K562 (cell line): Measurements from ENCODE around the gene PLEKHA7. TPM values are rescaled to one million over a fixed set of nuclear protein-coding genes. Genes with fewer than 3 reads are reported as not detected.

Experiments
- ATAC-seq: fragments of 200-7000 bp; cut with Tn5 transposase; 3 replicates; pipeline ENCODE4 v1.9.1; 2020; ENCODE audit warnings: moderate library complexity
- BruUV-seq: library from RNA; stranded (reverse); fragments of 400-500 nt; replicated peaks from 2 replicates; lab custom pipeline; 2021; lab: Mats Ljungman, UMichigan
- CTCF ChIA-PET: fragments of 300-600 bp; formaldehyde crosslinking; extraction: SDS; loops from one replicate; lab custom pipeline; 2021; ENCODE audit warnings: low intra/inter-chr PET ratio; lab: Yijun Ruan, JAX
- POLR2A ChIA-PET: fragments of 300-600, 350-650 bp; sonication (Branson Sonifier 250); formaldehyde crosslinking; extraction: SDS; loops from one replicate; lab custom pipeline; 2021; ENCODE audit warnings: antibody characterized with exemption, inconsistent platforms; lab: Yijun Ruan, JAX
- DNase-seq, 4 experiments: peaks; one replicate each; pipeline versions ENCODE4 v3.0.0 to v3.0.0-alpha.2; 2011 to 2018; ENCODE audit warnings: low spot score in 3 of 4, mixed read lengths in 3 of 4; ENCODE audit errors: extremely low read depth in 1 of 4
- FAIRE-seq: peaks from 2 replicates; lab custom pipeline; 2011; peaks lifted over from hg19 to GRCh38; lab: Jason Lieb, UNC
- H2AFZ ChIP-seq: 2 replicates; pipeline ENCODE4 v1.6.0; 2011; ENCODE audit warnings: low read depth, low read length, control low read depth, inconsistent platforms
- H3K27ac ChIP-seq: fragments of 200-600 bp; 3 replicates; pipeline ENCODE4 v1.8.0; 2011; ENCODE audit warnings: low read depth, mild to moderate bottlenecking, control low read depth, inconsistent platforms, low read length, moderate library complexity, mixed read lengths; ENCODE audit errors: extremely low read depth
- H3K27me3 ChIP-seq, 2 experiments: fragments of 300-600 bp in 1 of 2; 2 replicates in 1 of 2; 3 replicates in 1 of 2; pipeline versions ENCODE4 v1.6.0 to v1.8.0; 2011; ENCODE audit warnings: inconsistent platforms in 2 of 2, low read length in 2 of 2, mild to moderate bottlenecking in 1 of 2, mixed read lengths in 1 of 2, moderate library complexity in 1 of 2; ENCODE audit not compliant: control insufficient read depth in 2 of 2, insufficient read depth in 2 of 2
- H3K36me3 ChIP-seq: fragments of 300-600 bp; 3 replicates; pipeline ENCODE4 v1.8.0; 2011; ENCODE audit warnings: mild to moderate bottlenecking, low read length, inconsistent platforms; ENCODE audit not compliant: control insufficient read depth, insufficient read depth
- H3K4me1 ChIP-seq, 2 experiments: fragments of 200-600 bp in 1 of 2; replicated peaks in 1 of 2; 2 replicates in 1 of 2; 3 replicates in 1 of 2; pipeline versions ENCODE4 v1.5.1 to v1.8.0; 2011; ENCODE audit warnings: inconsistent platforms in 2 of 2, low read length in 2 of 2, mild to moderate bottlenecking in 1 of 2, mixed read lengths in 1 of 2, moderate library complexity in 1 of 2; ENCODE audit not compliant: control insufficient read depth in 2 of 2, insufficient read depth in 2 of 2
- H3K4me2 ChIP-seq: 2 replicates; pipeline ENCODE4 v1.6.1; 2011; ENCODE audit warnings: low read length, control low read depth, inconsistent platforms, mixed read lengths; ENCODE audit not compliant: insufficient read depth
- H3K4me3 ChIP-seq: fragments of 200-600 bp; sonication (generic), shearing (Covaris generic); 2 replicates; pipeline ENCODE4 v1.5.1; 2016; ENCODE audit warnings: control low read depth, inconsistent platforms
- H3K79me2 ChIP-seq: fragments of 200-600 bp; 3 replicates; pipeline ENCODE4 v1.8.0; 2011; ENCODE audit warnings: low read length, inconsistent platforms; ENCODE audit not compliant: control insufficient read depth, insufficient read depth
- H3K9ac ChIP-seq, 2 experiments: 2 replicates each; pipeline versions ENCODE4 v1.6.0 to v1.6.1; 2011; ENCODE audit warnings: low read depth in 2 of 2, low read length in 2 of 2, control low read depth in 1 of 2, inconsistent platforms in 1 of 2, mild to moderate bottlenecking in 1 of 2, mixed read lengths in 1 of 2; ENCODE audit not compliant: insufficient read depth in 1 of 2
- H3K9me1 ChIP-seq: one replicate; pipeline ENCODE4 v1.6.0; 2011; ENCODE audit warnings: inconsistent platforms, mild to moderate bottlenecking, low read length, moderate library complexity; ENCODE audit not compliant: control insufficient read depth, insufficient read depth
- H3K9me3 ChIP-seq: replicated peaks from 2 replicates; pipeline ENCODE4 v1.5.1; 2011; ENCODE audit warnings: low read depth, low read length, inconsistent platforms; ENCODE audit not compliant: control insufficient read depth, insufficient read depth
- H4K20me1 ChIP-seq: replicated peaks from 2 replicates; pipeline ENCODE4 v1.6.1; 2011; ENCODE audit warnings: low read length, inconsistent platforms, mixed read lengths; ENCODE audit not compliant: control insufficient read depth, insufficient read depth
- BCOR ChIP-seq: fragments of 450-650 bp; IDR thresholded peaks from 2 replicates; pipeline ENCODE4 v1.6.1; 2016
- CEBPG ChIP-seq, 3 experiments: fragments of 200-800 bp in 1 of 3; sonication (Bioruptor generic) in 1 of 3; sonication (generic) in 1 of 3; formaldehyde crosslinking in 1 of 3; IDR thresholded peaks in 2 of 3; conservative IDR thresholded peaks in 1 of 3; 2 replicates each; pipeline versions ENCODE4 v1.6.1 to v1.8.0; 2016 to 2022; ENCODE audit warnings: missing compliant biosample characterization in 2 of 3, missing genetic modification characterization in 2 of 3, mild to moderate bottlenecking in 1 of 3, missing genetic modification reagents in 1 of 3
- FOXA3 ChIP-seq, 2 experiments: fragments of 450-650 bp in 1 of 2; sonication (generic) in 1 of 2; formaldehyde crosslinking; IDR thresholded peaks in 1 of 2; conservative IDR thresholded peaks in 1 of 2; 2 replicates each; pipeline versions ENCODE4 v1.4.0 to v1.8.0; 2020 to 2022; ENCODE audit warnings: mild to moderate bottlenecking in 2 of 2, missing genetic modification reagents in 1 of 2
- KDM1A ChIP-seq, 2 experiments: fragments of 450-650 bp; IDR thresholded peaks; 2 replicates each; pipeline ENCODE4 v1.6.1; 2016; ENCODE audit warnings: mild to moderate bottlenecking in 2 of 2
- KLF13 ChIP-seq: fragments of 450-650 bp; IDR thresholded peaks from 2 replicates; pipeline ENCODE4 v1.6.1; 2016; ENCODE audit warnings: missing genetic modification characterization, low read depth, mild to moderate bottlenecking, missing compliant biosample characterization, moderate library complexity, borderline replicate concordance
- RAD51 ChIP-seq: fragments of 450-650 bp; IDR thresholded peaks from 2 replicates; pipeline ENCODE4 v1.7.1; 2016; ENCODE audit warnings: low read depth, mild to moderate bottlenecking, borderline replicate concordance
- RBM25 ChIP-seq: fragments of 200-400 bp; formaldehyde crosslinking; IDR thresholded peaks from 2 replicates; pipeline ENCODE4 v1.6.1; 2018; ENCODE audit warnings: low read length, low read depth, moderate library complexity; ENCODE audit not compliant: severe bottlenecking
- STAG1 ChIP-seq: sonication (generic); formaldehyde crosslinking; IDR thresholded peaks from 2 replicates; pipeline ENCODE4 v1.5.0; 2020; ENCODE audit warnings: missing genetic modification reagents, borderline replicate concordance
- ZNF121 ChIP-seq: sonication (generic); formaldehyde crosslinking; conservative IDR thresholded peaks from 2 replicates; pipeline ENCODE4 v1.8.0; 2022; ENCODE audit warnings: missing genetic modification reagents
- WGBS: fragments of 100-300 bp; shearing (Covaris generic); methylation state at CpG from one replicate; pipeline ENCODE4 v1.1.6; 2016; ENCODE audit warnings: low coverage, mixed read lengths; ENCODE audit not compliant: insufficient coverage; ENCODE audit errors: missing lambda C conversion rate; 5-methylcytosine and 5-hydroxymethylcytosine counted together
- in situ Hi-C: fragments of 300-500 bp; cut with MboI; formaldehyde crosslinking; loops from 4 replicates; pipeline ENCODE4 v1.15.0; 2018; ENCODE audit warnings: inconsistent platforms, mixed read lengths
- intact Hi-C: fragments of 100-400 bp; cut with micrococcal nuclease; formaldehyde crosslinking; loops from 2 replicates; pipeline ENCODE4 v1.14.2; 2022
- polyA plus RNA-seq, 8 experiments: library from polyadenylated mRNA; depleted of rRNA in 4 of 8; stranded (reverse) in 5 of 8; unstranded in 3 of 8; fragments of >200 nt; fragmentation: Nextera tagmentation in 2 of 8; fragmentation: Illumina TruSeq in 1 of 8; extraction: Ambion mirVana in 2 of 8; extraction: Trizol in 1 of 8; gene quantifications; 2 replicates each; pipeline versions ENCODE4 v1.2.1 to v1.2.3, GENCODE V29; 2011 to 2014; ENCODE audit warnings: inconsistent platforms in 1 of 8, missing spikeins in 1 of 8
- total RNA-seq, 7 experiments: library from RNA; depleted of rRNA in 6 of 7; stranded (reverse); fragments of >200 nt in 6 of 7; fragmentation: Illumina TruSeq in 2 of 7; extraction: Trizol in 2 of 7; gene quantifications; 2 replicates each; pipeline versions ENCODE4 v1.2.1 to v1.2.3, GENCODE V29; 2011 to 2021; ENCODE audit warnings: low replicate concordance in 1 of 7
- TF ChIP-seq, protein P1 (sequence below): fragments of 200-800 bp; sonication (Bioruptor generic); IDR thresholded peaks from 2 replicates; pipeline ENCODE4 v1.6.1; 2016; ENCODE audit warnings: missing genetic modification characterization, missing compliant biosample characterization

The PLEKHA7 gene
- total and polyA plus RNA-seq, 9 of the 15 experiments (the other 6 are each of a cell fraction or from before 2014, with no cell fraction given), result 0.06 to 0.77 (median 0.20) TPM; not detected in 1

DNA sequence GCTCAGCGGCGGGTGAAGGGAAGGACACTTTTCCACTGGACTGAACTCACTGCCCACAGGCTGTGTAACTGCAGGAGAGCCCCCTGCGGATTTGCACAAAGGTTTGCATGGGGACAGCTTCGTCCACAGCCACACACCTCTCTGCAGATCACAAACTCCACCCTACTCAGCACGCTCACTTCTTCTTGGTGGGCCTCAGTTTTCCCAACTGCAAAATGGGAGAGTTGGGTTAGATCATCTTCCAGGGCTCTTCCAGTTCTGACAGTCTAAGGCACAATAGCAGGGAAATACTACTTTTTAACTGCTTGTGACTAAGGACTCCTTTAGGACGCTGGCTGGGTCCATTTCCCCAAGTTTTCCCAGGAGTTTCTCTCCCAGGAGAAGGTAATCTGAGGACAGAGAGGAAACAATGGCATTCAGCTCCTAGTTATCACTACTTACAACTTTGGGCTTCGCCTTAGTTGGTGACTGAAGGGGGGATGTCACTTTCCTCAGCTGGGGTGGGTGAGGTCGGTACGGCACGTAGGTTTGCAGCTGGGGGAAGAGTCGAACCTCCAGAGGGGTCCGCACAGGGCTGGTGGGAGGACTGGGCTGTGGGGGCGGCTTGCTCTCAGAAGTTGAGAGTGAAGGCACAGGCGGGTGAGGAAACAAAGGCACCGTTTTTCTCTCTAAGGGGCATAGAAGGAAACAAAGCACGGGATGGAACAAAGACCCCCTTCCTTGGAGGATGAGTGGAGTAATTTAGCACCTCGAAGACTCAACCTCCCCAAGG is 220.0 kb downstream of the PLEKHA7 start:
- H3K4me1 ChIP-seq, result no peaks in the 10 kb centered on the region; a peak in 1 of 5 replicates
- TF ChIP-seq KLF13 (no peak), STAG1 (CRISPR knock-in tag) (no peak), BCOR (peak; percentile 40; the same call in 1 of the 2 replicates), KDM1A (IDR thresholded peaks at IDR 0.05) (peak; percentile 36 to 53; a peak in 2 of 4 replicates), FOXA3 (CRISPR knock-in tag; conservative IDR thresholded peaks at IDR 0.05 in 1 of 2, IDR thresholded peaks at IDR 0.05 in 1 of 2) (no peak), RAD51 (no peak), RBM25 (peak; percentile 78), CEBPG (CRISPR knock-in tag; IDR thresholded peaks at IDR 0.05) (no peak), CEBPG (tag; conservative IDR thresholded peaks at IDR 0.05 in 1 of 2, IDR thresholded peaks at IDR 0.05 in 1 of 2) (no peak), ZNF121 (CRISPR knock-in tag) (no peak)
- TF ChIP-seq, protein P1, sequence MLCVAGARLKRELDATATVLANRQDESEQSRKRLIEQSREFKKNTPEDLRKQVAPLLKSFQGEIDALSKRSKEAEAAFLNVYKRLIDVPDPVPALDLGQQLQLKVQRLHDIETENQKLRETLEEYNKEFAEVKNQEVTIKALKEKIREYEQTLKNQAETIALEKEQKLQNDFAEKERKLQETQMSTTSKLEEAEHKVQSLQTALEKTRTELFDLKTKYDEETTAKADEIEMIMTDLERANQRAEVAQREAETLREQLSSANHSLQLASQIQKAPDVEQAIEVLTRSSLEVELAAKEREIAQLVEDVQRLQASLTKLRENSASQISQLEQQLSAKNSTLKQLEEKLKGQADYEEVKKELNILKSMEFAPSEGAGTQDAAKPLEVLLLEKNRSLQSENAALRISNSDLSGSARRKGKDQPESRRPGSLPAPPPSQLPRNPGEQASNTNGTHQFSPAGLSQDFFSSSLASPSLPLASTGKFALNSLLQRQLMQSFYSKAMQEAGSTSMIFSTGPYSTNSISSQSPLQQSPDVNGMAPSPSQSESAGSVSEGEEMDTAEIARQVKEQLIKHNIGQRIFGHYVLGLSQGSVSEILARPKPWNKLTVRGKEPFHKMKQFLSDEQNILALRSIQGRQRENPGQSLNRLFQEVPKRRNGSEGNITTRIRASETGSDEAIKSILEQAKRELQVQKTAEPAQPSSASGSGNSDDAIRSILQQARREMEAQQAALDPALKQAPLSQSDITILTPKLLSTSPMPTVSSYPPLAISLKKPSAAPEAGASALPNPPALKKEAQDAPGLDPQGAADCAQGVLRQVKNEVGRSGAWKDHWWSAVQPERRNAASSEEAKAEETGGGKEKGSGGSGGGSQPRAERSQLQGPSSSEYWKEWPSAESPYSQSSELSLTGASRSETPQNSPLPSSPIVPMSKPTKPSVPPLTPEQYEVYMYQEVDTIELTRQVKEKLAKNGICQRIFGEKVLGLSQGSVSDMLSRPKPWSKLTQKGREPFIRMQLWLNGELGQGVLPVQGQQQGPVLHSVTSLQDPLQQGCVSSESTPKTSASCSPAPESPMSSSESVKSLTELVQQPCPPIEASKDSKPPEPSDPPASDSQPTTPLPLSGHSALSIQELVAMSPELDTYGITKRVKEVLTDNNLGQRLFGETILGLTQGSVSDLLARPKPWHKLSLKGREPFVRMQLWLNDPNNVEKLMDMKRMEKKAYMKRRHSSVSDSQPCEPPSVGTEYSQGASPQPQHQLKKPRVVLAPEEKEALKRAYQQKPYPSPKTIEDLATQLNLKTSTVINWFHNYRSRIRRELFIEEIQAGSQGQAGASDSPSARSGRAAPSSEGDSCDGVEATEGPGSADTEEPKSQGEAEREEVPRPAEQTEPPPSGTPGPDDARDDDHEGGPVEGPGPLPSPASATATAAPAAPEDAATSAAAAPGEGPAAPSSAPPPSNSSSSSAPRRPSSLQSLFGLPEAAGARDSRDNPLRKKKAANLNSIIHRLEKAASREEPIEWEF (CRISPR knock-in tag), result no peak
- TF ChIP-seq, all 486 proteins: peak for 3
- Histone ChIP-seq H3K27ac (no peak overlapping the region), H3K9me1 (no peaks in the 10 kb centered on the region), H3K4me3 (no peak overlapping the region), H3K9ac (no peak overlapping the region), H2AFZ (no peak overlapping the region), H3K36me3 (no peaks in the 10 kb centered on the region), H3K9me3 (no peaks in the 10 kb centered on the region), H4K20me1 (no peaks in the 10 kb centered on the region), H3K4me2 (no peak overlapping the region), H3K27me3 (peaks cover 6 to 41% of the 10 kb centered on the region in 2 experiments), H3K79me2 (no peaks in the 10 kb centered on the region)
- intact Hi-C loops, result no loop called here
- POLR2A ChIA-PET, result interaction anchor here (0.6 kb wide), 1 partner anchor 15 kb away, joined by 3 read pairs; no protein-coding TSS in a partner anchor
- ATAC-seq (no peak), FAIRE-seq (no peak), DNase-seq (no peak)
- in situ Hi-C loops, result no loop called here
- CTCF ChIA-PET, result no interaction called here
- 3% methylated on average over 16 of the region's 17 CpGs for WGBS
- BruUV-seq, result no TSS peak
